H1 (cell line): ENCODE measurements around the gene DGKD. TPM values are rescaled to one million over a fixed set of nuclear protein-coding genes. Genes with fewer than 3 reads are reported as not detected.

Experiments
- ATF2 ChIP-seq: IDR thresholded peaks from 2 replicates; pipeline ENCODE4 v1.6.1; 2012; ENCODE audit warnings: low read length, inconsistent platforms
- CBX8 ChIP-seq: fragments of 300-800, 300-1000 bp; sonication (generic); IDR thresholded peaks from 2 replicates; pipeline ENCODE4 v1.7.1; 2016; ENCODE audit warnings: low read depth, low read length, borderline replicate concordance
- CHD7 ChIP-seq: fragments of 300-600 bp; sonication (generic); IDR thresholded peaks from 2 replicates; pipeline ENCODE4 v1.7.1; 2012; ENCODE audit warnings: low read length, moderate library complexity, mild to moderate bottlenecking, inconsistent platforms; ENCODE audit not compliant: insufficient replicate concordance
- CTBP2 ChIP-seq: IDR thresholded peaks from 2 replicates; pipeline ENCODE4 v1.7.0; 2011; ENCODE audit warnings: borderline replicate concordance, mild to moderate bottlenecking, moderate library complexity, mixed read lengths, low read length; ENCODE audit not compliant: insufficient read depth, insufficient read length
- KDM1A ChIP-seq: fragments of 200-600, 300-600 bp; sonication (generic); IDR thresholded peaks from 2 replicates; pipeline ENCODE4 v1.7.1; 2016; ENCODE audit warnings: mild to moderate bottlenecking, low read length, borderline replicate concordance
- POU5F1 ChIP-seq: IDR thresholded peaks from 2 replicates; pipeline ENCODE4 v1.6.1; 2011; ENCODE audit warnings: low read depth, mild to moderate bottlenecking, low read length, moderate library complexity
- RFX5 ChIP-seq: IDR thresholded peaks from 2 replicates; pipeline ENCODE4 v1.6.1; 2011; ENCODE audit warnings: low read depth, low read length, improper control_type of control experiment, borderline replicate concordance
- TBP ChIP-seq: IDR thresholded peaks from 2 replicates; pipeline ENCODE4 v1.6.1; 2011; ENCODE audit warnings: low read depth, low read length, improper control_type of control experiment
- USF2 ChIP-seq: IDR thresholded peaks from 2 replicates; pipeline ENCODE4 v1.6.1; 2011; ENCODE audit warnings: low read length, improper control_type of control experiment
- polyA plus RNA-seq, 7 experiments: library from polyadenylated mRNA; depleted of rRNA in 3 of 7; stranded (reverse) in 5 of 7; unstranded in 2 of 7; fragments of >200 nt in 5 of 7; fragments of 200-250 nt in 2 of 7; gene quantifications; 1 replicate in 5 of 7; 2 replicates in 1 of 7; 4 replicates in 1 of 7; pipeline versions ENCODE4 v1.2.1 to v1.2.3, GENCODE V29; 2011 to 2013; ENCODE audit warnings: missing spikeins in 2 of 7, mixed read lengths in 2 of 7
- total RNA-seq: library from RNA; stranded (reverse); fragmentation: NEBNext Ultra II Directional; extraction: Animal tissue kit (Norgen Biotek cat#: 25700); gene quantifications from 2 replicates; pipeline ENCODE4 v1.2.1, GENCODE V29; 2021

The DGKD gene
- total and polyA plus RNA-seq, 2 of the 8 experiments (the other 6 are each of a cell fraction or from before 2014, with no cell fraction given): 7.7 to 30.9 TPM

GRCh38 chr2:233448575-233448974 lies 94.3 kb downstream of the DGKD start (continued):
- TF ChIP-seq CHD7 (no peak), RFX5 (no peak), KDM1A (no peak), CBX8 (no peak), TBP (no peak), USF2 (no peak), POU5F1 (no peak), CTBP2 (no peak), ATF2 (no peak)
